H1 (cell line): ENCODE measurements around the gene HNRNPM. TPM values are rescaled to one million over a fixed set of nuclear protein-coding genes. Genes with fewer than 3 reads are reported as not detected.

Source experiments
- CTCF ChIA-PET: fragments of 300-600 bp; sonication (Branson Sonifier 250); formaldehyde crosslinking; loops from one replicate; lab custom pipeline; 2021; ENCODE audit not compliant: partially characterized antibody; lab: Charles Lee
- POLR2A ChIA-PET: fragments of 300-600 bp; sonication (Branson Sonifier 250); formaldehyde crosslinking; loops from one replicate; lab custom pipeline; 2021; ENCODE audit warnings: inconsistent platforms; ENCODE audit not compliant: partially characterized antibody; lab: Charles Lee
- DNase-seq, 2 experiments: peaks; one replicate each; pipeline versions ENCODE4 v3.0.0 to v3.0.0-alpha.2; 2010 to 2022; ENCODE audit warnings: low spot score in 2 of 2, low read depth in 1 of 2, mixed read lengths in 1 of 2
- FAIRE-seq: peaks from 2 replicates; lab custom pipeline; 2011; peaks lifted over from hg19 to GRCh38; lab: Jason Lieb, UNC
- H2AFZ ChIP-seq: 2 replicates; pipeline ENCODE4 v1.8.1; 2012; ENCODE audit warnings: low read length, inconsistent platforms
- H2AK5ac ChIP-seq: 2 replicates; pipeline ENCODE4 v1.6.1; 2013; ENCODE audit warnings: low read depth, low read length
- H2BK120ac ChIP-seq: replicated peaks from 2 replicates; pipeline ENCODE3; 2013; ENCODE audit warnings: low read depth, low read length, inconsistent platforms
- H2BK12ac ChIP-seq: 2 replicates; pipeline ENCODE4 v1.6.1; 2013; ENCODE audit warnings: low read depth, low read length
- H2BK15ac ChIP-seq: 2 replicates; pipeline ENCODE4 v1.6.1; 2013; ENCODE audit warnings: low read length
- H2BK20ac ChIP-seq: 2 replicates; pipeline ENCODE4 v1.6.1; 2013; ENCODE audit warnings: low read length
- H2BK5ac ChIP-seq: 2 replicates; pipeline ENCODE4 v1.6.1; 2013; ENCODE audit warnings: low read depth, low read length
- H3K14ac ChIP-seq: 2 replicates; pipeline ENCODE4 v1.6.1; 2013; ENCODE audit warnings: inconsistent platforms; ENCODE audit not compliant: insufficient read length
- H3K18ac ChIP-seq: 2 replicates; pipeline ENCODE4 v1.6.1; 2013; ENCODE audit warnings: low read length; ENCODE audit errors: extremely low read depth
- H3K23ac ChIP-seq: 2 replicates; pipeline ENCODE4 v1.6.1; 2013; ENCODE audit warnings: inconsistent platforms; ENCODE audit not compliant: insufficient read length
- H3K23me2 ChIP-seq: 2 replicates; pipeline ENCODE4 v1.6.1; 2013; ENCODE audit warnings: low read depth, low read length
- H3K27ac ChIP-seq: 2 replicates; pipeline ENCODE4 v1.6.1; 2011; ENCODE audit warnings: low read depth, low read length, inconsistent platforms
- H3K27me3 ChIP-seq, 4 experiments: replicated peaks in 1 of 4; 1 replicate in 1 of 4; 2 replicates in 3 of 4; pipeline versions ENCODE4 v1.6.1 to v1.8.1; 2011 to 2013; ENCODE audit warnings: low read length in 3 of 4, mild to moderate bottlenecking in 3 of 4, inconsistent platforms in 2 of 4, mixed read lengths in 2 of 4, moderate library complexity in 1 of 4; ENCODE audit not compliant: control insufficient read depth in 3 of 4, insufficient read depth in 3 of 4; ENCODE audit errors: extremely low read depth in 1 of 4
- H3K36me3 ChIP-seq, 4 experiments: 2 replicates each; pipeline versions ENCODE4 v1.6.1 to v1.8.1; 2011 to 2013; ENCODE audit warnings: mild to moderate bottlenecking in 4 of 4, low read length in 3 of 4, moderate library complexity in 2 of 4, control low read depth in 1 of 4, inconsistent platforms in 1 of 4; ENCODE audit not compliant: insufficient read depth in 4 of 4, control insufficient read depth in 2 of 4
- H3K4ac ChIP-seq: replicated peaks from 2 replicates; pipeline ENCODE3; 2013; ENCODE audit warnings: low read length, low read depth, mixed read lengths, inconsistent platforms; ENCODE audit not compliant: insufficient read length
- H3K4me1 ChIP-seq, 4 experiments: replicated peaks in 1 of 4; 1 replicate in 1 of 4; 2 replicates in 3 of 4; pipeline versions ENCODE4 v1.6.1 to v1.8.1; 2011 to 2013; ENCODE audit warnings: low read length in 3 of 4, inconsistent platforms in 2 of 4, mixed read lengths in 1 of 4; ENCODE audit not compliant: insufficient read depth in 4 of 4, control insufficient read depth in 3 of 4
- H3K4me2 ChIP-seq, 2 experiments: 2 replicates each; pipeline versions ENCODE4 v1.6.1 to v1.8.1; 2011 to 2013; ENCODE audit warnings: low read depth in 2 of 2, low read length in 2 of 2, control low read depth in 1 of 2, inconsistent platforms in 1 of 2, mild to moderate bottlenecking in 1 of 2; ENCODE audit not compliant: insufficient read depth in 1 of 2
- H3K4me3 ChIP-seq, 4 experiments: fragments of 200-600, 300-600 bp in 1 of 4; sonication (generic), shearing (Covaris generic), sonication (Bioruptor Twin) in 1 of 4; 2 replicates each; pipeline versions ENCODE4 v1.5.1 to v1.8.1; 2011 to 2016; ENCODE audit warnings: low read length in 4 of 4, low read depth in 3 of 4, control low read depth in 2 of 4, inconsistent platforms in 2 of 4, mild to moderate bottlenecking in 2 of 4, mixed read lengths in 1 of 4, moderate library complexity in 1 of 4; ENCODE audit not compliant: insufficient read depth in 2 of 4; ENCODE audit errors: extremely low read depth in 1 of 4
- H3K56ac ChIP-seq: replicated peaks from 2 replicates; pipeline ENCODE3; 2013; ENCODE audit warnings: low read depth, mild to moderate bottlenecking, mixed read lengths, low read length, inconsistent platforms; ENCODE audit not compliant: insufficient read length
- H3K79me1 ChIP-seq: 2 replicates; pipeline ENCODE4 v1.6.1; 2013; ENCODE audit warnings: low read depth, low read length, control low read depth
- H3K79me2 ChIP-seq, 2 experiments: 2 replicates each; pipeline versions ENCODE4 v1.6.1 to v1.8.1; 2012 to 2013; ENCODE audit warnings: low read length in 2 of 2, mild to moderate bottlenecking in 2 of 2, inconsistent platforms in 1 of 2; ENCODE audit not compliant: insufficient read depth in 2 of 2, control insufficient read depth in 1 of 2
- H3K9ac ChIP-seq, 4 experiments: replicated peaks in 1 of 4; 1 replicate in 1 of 4; 2 replicates in 3 of 4; pipeline versions ENCODE4 v1.6.1 to v1.8.1; 2011 to 2013; ENCODE audit warnings: low read depth in 3 of 4, low read length in 3 of 4, control low read depth in 2 of 4, mild to moderate bottlenecking in 2 of 4, moderate library complexity in 2 of 4, inconsistent platforms in 1 of 4; ENCODE audit errors: extremely low read depth in 1 of 4
- H3K9me3 ChIP-seq, 2 experiments: 2 replicates each; pipeline versions ENCODE4 v1.6.1 to v1.8.1; 2012 to 2013; ENCODE audit warnings: mild to moderate bottlenecking in 2 of 2, moderate library complexity in 2 of 2, control low read depth in 1 of 2, inconsistent platforms in 1 of 2, low read depth in 1 of 2, low read length in 1 of 2, mixed read lengths in 1 of 2; ENCODE audit not compliant: insufficient read depth in 2 of 2
- H4K20me1 ChIP-seq, 2 experiments: replicated peaks in 1 of 2; 2 replicates each; pipeline versions ENCODE3 to v1.8.1; 2011 to 2013; ENCODE audit warnings: inconsistent platforms in 2 of 2, low read length in 2 of 2, mild to moderate bottlenecking in 1 of 2; ENCODE audit not compliant: insufficient read depth in 2 of 2, control insufficient read depth in 1 of 2
- H4K5ac ChIP-seq: 2 replicates; pipeline ENCODE4 v1.6.1; 2013; ENCODE audit warnings: low read length, low read depth, mixed read lengths, inconsistent platforms; ENCODE audit not compliant: insufficient read length
- H4K8ac ChIP-seq: 2 replicates; pipeline ENCODE4 v1.8.0; 2013; ENCODE audit warnings: mild to moderate bottlenecking, moderate library complexity, low read length, inconsistent platforms; ENCODE audit not compliant: insufficient read depth; ENCODE audit errors: extremely low read depth
- H4K91ac ChIP-seq: replicated peaks from 2 replicates; pipeline ENCODE3; 2013; ENCODE audit warnings: low read length, mixed read lengths, inconsistent platforms; ENCODE audit not compliant: insufficient read length
- EP300 ChIP-seq, 2 experiments: IDR thresholded peaks; 1 replicate in 1 of 2; 2 replicates in 1 of 2; pipeline ENCODE4 v1.6.1; 2011 to 2012; ENCODE audit warnings: low read depth in 2 of 2, low read length in 2 of 2, mild to moderate bottlenecking in 2 of 2, borderline replicate concordance in 1 of 2, inconsistent platforms in 1 of 2, moderate library complexity in 1 of 2
- KDM1A ChIP-seq: fragments of 200-600, 300-600 bp; sonication (generic); IDR thresholded peaks from 2 replicates; pipeline ENCODE4 v1.7.1; 2016; ENCODE audit warnings: mild to moderate bottlenecking, low read length, borderline replicate concordance
- KDM4A ChIP-seq: IDR thresholded peaks from one replicate; pipeline ENCODE4 v1.7.1; 2012; ENCODE audit warnings: low read depth, mild to moderate bottlenecking, moderate library complexity, low read length, inconsistent platforms; ENCODE audit not compliant: severe bottlenecking
- MAFK ChIP-seq: IDR thresholded peaks from 2 replicates; pipeline ENCODE4 v1.6.1; 2012; ENCODE audit warnings: low read depth, mild to moderate bottlenecking, improper control_type of control experiment, low read length
- POLR2A ChIP-seq, 2 experiments: IDR thresholded peaks; 1 replicate in 1 of 2; 2 replicates in 1 of 2; pipeline ENCODE4 v1.6.1; 2011; ENCODE audit warnings: low read depth in 2 of 2, low read length in 2 of 2, mild to moderate bottlenecking in 2 of 2; ENCODE audit errors: control extremely low read depth in 1 of 2
- POLR2AphosphoS5 ChIP-seq: IDR thresholded peaks from 2 replicates; pipeline ENCODE4 v1.6.1; 2011; ENCODE audit warnings: low read depth, low read length
- SIX5 ChIP-seq: IDR thresholded peaks from 2 replicates; pipeline ENCODE4 v1.6.1; 2011; ENCODE audit warnings: mild to moderate bottlenecking, low read depth, low read length
- TAF1 ChIP-seq: IDR thresholded peaks from 2 replicates; pipeline ENCODE4 v1.6.1; 2011; ENCODE audit warnings: mild to moderate bottlenecking, low read depth, low read length
- WGBS, 2 experiments: shearing (Covaris generic) in 1 of 2; methylation state at CpG; one replicate each; pipeline versions ENCODE4 v1.1.6 to v1.1.7; 2013 to 2015; ENCODE audit warnings: low lambda C conversion rate in 2 of 2, mixed read lengths in 2 of 2, inconsistent platforms in 1 of 2, low coverage in 1 of 2, missing lambda C conversion rate in 1 of 2; ENCODE audit not compliant: insufficient replicate concordance in 2 of 2, insufficient coverage in 1 of 2, insufficient read length in 1 of 2; ENCODE audit errors: extremely low coverage in 1 of 2, missing lambda C conversion rate in 1 of 2; 5-methylcytosine and 5-hydroxymethylcytosine counted together
- polyA plus RNA-seq, 7 experiments: library from polyadenylated mRNA; depleted of rRNA in 3 of 7; stranded (reverse) in 5 of 7; unstranded in 2 of 7; fragments of >200 nt in 5 of 7; fragments of 200-250 nt in 2 of 7; gene quantifications; 1 replicate in 5 of 7; 2 replicates in 1 of 7; 4 replicates in 1 of 7; pipeline versions ENCODE4 v1.2.1 to v1.2.3, GENCODE V29; 2011 to 2013; ENCODE audit warnings: missing spikeins in 2 of 7, mixed read lengths in 2 of 7
- total RNA-seq: library from RNA; stranded (reverse); fragmentation: NEBNext Ultra II Directional; extraction: Animal tissue kit (Norgen Biotek cat#: 25700); gene quantifications from 2 replicates; pipeline ENCODE4 v1.2.1, GENCODE V29; 2021
- TF ChIP-seq, protein P1 (sequence below): IDR thresholded peaks from 2 replicates; pipeline ENCODE4 v1.6.1; 2012; ENCODE audit warnings: inconsistent platforms
- TF ChIP-seq, protein P2 (sequence below): IDR thresholded peaks from 2 replicates; pipeline ENCODE4 v1.6.1; 2012; ENCODE audit warnings: low read length, inconsistent platforms

Gene HNRNPM
- total and polyA plus RNA-seq, 2 of the 8 experiments (the other 6 are each of a cell fraction or from before 2014, with no cell fraction given), result 375 to 474 TPM

DNA sequence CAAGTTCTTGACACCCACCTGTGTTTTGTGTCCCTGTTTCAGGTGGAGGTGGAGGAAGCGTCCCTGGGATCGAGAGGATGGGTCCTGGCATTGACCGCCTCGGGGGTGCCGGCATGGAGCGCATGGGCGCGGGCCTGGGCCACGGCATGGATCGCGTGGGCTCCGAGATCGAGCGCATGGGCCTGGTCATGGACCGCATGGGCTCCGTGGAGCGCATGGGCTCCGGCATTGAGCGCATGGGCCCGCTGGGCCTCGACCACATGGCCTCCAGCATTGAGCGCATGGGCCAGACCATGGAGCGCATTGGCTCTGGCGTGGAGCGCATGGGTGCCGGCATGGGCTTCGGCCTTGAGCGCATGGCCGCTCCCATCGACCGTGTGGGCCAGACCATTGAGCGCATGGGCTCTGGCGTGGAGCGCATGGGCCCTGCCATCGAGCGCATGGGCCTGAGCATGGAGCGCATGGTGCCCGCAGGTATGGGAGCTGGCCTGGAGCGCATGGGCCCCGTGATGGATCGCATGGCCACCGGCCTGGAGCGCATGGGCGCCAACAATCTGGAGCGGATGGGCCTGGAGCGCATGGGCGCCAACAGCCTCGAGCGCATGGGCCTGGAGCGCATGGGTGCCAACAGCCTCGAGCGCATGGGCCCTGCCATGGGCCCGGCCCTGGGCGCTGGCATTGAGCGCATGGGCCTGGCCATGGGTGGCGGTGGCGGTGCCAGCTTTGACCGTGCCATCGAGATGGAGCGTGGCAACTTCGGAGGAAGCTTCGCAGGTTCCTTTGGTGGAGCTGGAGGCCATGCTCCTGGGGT lies 41.0 kb downstream of the HNRNPM start:
- no peak overlapping the region for H3K18ac ChIP-seq
- no peak overlapping the region for H3K4ac ChIP-seq
- peaks cover 0 to 2% (median 0%) of the 10 kb centered on the region in 4 experiments; a peak in 1 of 7 replicates for H3K4me1 ChIP-seq
- H3K4me2 ChIP-seq, result no peak overlapping the region
- H4K8ac ChIP-seq, result peak overlapping the region; percentile 72
- CTCF ChIA-PET, result interaction anchor here (0.6 to 1.8 kb wide), 7 partner anchors 9 to 94 kb away, joined by 3 to 5 read pairs (median 4); no protein-coding TSS in a partner anchor
- POLR2A ChIA-PET, result interaction anchor here (0.7 to 2.7 kb wide), 7 partner anchors 11 to 40 kb away, joined by 3 to 11 read pairs (median 4); no protein-coding TSS in a partner anchor
- H3K79me2 ChIP-seq, result peaks cover 0 to 36% of the 10 kb centered on the region in 2 experiments; a peak in 2 of 4 replicates
- no peak overlapping the region for H2BK120ac ChIP-seq
- H4K20me1 ChIP-seq, result peaks cover 20 to 50% of the 10 kb centered on the region in 2 experiments
- no peak overlapping the region for H3K4me3 ChIP-seq
- H2AFZ ChIP-seq, result no peak overlapping the region
- H4K91ac ChIP-seq, result no peak overlapping the region
- no peak for DNase-seq
- no peak overlapping the region for H3K9ac ChIP-seq
- H3K23me2 ChIP-seq, result no peaks in the 10 kb centered on the region; the same call in 1 of the 2 replicates
- FAIRE-seq, result no peak
- H2AK5ac ChIP-seq, result no peak overlapping the region
- H2BK20ac ChIP-seq, result no peak overlapping the region
- H3K27me3 ChIP-seq, result no peaks in the 10 kb centered on the region
- H3K27ac ChIP-seq, result no peak overlapping the region
- H2BK5ac ChIP-seq, result no peak overlapping the region
- no peak overlapping the region for H2BK12ac ChIP-seq
- H3K79me1 ChIP-seq, result peaks cover 18% of the 10 kb centered on the region
- no peak overlapping the region for H4K5ac ChIP-seq
- 97% methylated on average over 58 of the region's 62 CpGs; no CpG with 5 or more reads in 1 of the 2 experiments for WGBS, 2 experiments
- H2BK15ac ChIP-seq, result no peak overlapping the region
- H3K23ac ChIP-seq, result no peak overlapping the region
- H3K56ac ChIP-seq, result no peak overlapping the region
- H3K9me3 ChIP-seq, result no peaks in the 10 kb centered on the region
- peaks cover 33 to 73% (median 54%) of the 10 kb centered on the region in 4 experiments for H3K36me3 ChIP-seq
- H3K14ac ChIP-seq, result no peak overlapping the region
- TF ChIP-seq SIX5 (no peak), POLR2A (IDR thresholded peaks at IDR 0.05; ENCODE audit: control extremely low read depth in 1 of 2, low read depth in 2 of 2, low read length in 2 of 2) (peak in 1 of 2 experiments; percentile 5; a peak in 1 of 3 replicates), TAF1 (no peak), KDM4A (no peak), POLR2AphosphoS5 (0 out of 2 replicates have a peak, but pooled peaks have one; percentile 21), KDM1A (no peak), MAFK (no peak), EP300 (IDR thresholded peaks at IDR 0.05; ENCODE audit: borderline replicate concordance in 1 of 2, low read depth in 2 of 2, low read length in 2 of 2) (no peak)
- TF ChIP-seq, protein P1, sequence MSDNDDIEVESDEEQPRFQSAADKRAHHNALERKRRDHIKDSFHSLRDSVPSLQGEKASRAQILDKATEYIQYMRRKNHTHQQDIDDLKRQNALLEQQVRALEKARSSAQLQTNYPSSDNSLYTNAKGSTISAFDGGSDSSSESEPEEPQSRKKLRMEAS, result 0 out of 2 replicates have a peak, but pooled peaks have one; percentile 20
- TF ChIP-seq, protein P2, sequence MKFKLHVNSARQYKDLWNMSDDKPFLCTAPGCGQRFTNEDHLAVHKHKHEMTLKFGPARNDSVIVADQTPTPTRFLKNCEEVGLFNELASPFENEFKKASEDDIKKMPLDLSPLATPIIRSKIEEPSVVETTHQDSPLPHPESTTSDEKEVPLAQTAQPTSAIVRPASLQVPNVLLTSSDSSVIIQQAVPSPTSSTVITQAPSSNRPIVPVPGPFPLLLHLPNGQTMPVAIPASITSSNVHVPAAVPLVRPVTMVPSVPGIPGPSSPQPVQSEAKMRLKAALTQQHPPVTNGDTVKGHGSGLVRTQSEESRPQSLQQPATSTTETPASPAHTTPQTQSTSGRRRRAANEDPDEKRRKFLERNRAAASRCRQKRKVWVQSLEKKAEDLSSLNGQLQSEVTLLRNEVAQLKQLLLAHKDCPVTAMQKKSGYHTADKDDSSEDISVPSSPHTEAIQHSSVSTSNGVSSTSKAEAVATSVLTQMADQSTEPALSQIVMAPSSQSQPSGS, result no peak
